ENCODE measurements around the gene PRICKLE4.
A peak's percentile ranks its signal among the peaks of the same experiment; 100 is the strongest.

The PRICKLE4 gene

GRCh38 chr6:41758641-41759035 is 21.9 kb upstream of the PRICKLE4 start:
- Histone ChIP-seq H3K4me1 (ENCODE audit: control insufficient read depth, insufficient read depth, low read length) (no peaks in the 10 kb centered on the region), H3K9me3 (ENCODE audit: control insufficient read depth, insufficient read depth, low read depth, low read length) (no peaks in the 10 kb centered on the region), H3K36me3 (ENCODE audit: control insufficient read depth in 2 of 2, insufficient read depth in 1 of 2, low read length in 2 of 2) (no peaks in the 10 kb centered on the region), H3K4me3 (ENCODE audit: low read depth, low read length) (no peak overlapping the region), H3K27ac (ENCODE audit: extremely low read depth, low read depth, low read length) (no peak overlapping the region)
- TF ChIP-seq, protein P1, sequence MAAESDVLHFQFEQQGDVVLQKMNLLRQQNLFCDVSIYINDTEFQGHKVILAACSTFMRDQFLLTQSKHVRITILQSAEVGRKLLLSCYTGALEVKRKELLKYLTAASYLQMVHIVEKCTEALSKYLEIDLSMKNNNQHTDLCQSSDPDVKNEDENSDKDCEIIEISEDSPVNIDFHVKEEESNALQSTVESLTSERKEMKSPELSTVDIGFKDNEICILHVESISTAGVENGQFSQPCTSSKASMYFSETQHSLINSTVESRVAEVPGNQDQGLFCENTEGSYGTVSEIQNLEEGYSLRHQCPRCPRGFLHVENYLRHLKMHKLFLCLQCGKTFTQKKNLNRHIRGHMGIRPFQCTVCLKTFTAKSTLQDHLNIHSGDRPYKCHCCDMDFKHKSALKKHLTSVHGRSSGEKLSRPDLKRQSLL (tag by site-specific recombination; IDR thresholded peaks at IDR 0.05) = peak; percentile 21; the same call in 1 of the 2 replicates
- TF ChIP-seq ZBTB10 (tag by site-specific recombination; IDR thresholded peaks at IDR 0.05) = no peak
- POLR2A ChIA-PET = no interaction called here
- CTCF ChIA-PET = no interaction called here

DNA sequence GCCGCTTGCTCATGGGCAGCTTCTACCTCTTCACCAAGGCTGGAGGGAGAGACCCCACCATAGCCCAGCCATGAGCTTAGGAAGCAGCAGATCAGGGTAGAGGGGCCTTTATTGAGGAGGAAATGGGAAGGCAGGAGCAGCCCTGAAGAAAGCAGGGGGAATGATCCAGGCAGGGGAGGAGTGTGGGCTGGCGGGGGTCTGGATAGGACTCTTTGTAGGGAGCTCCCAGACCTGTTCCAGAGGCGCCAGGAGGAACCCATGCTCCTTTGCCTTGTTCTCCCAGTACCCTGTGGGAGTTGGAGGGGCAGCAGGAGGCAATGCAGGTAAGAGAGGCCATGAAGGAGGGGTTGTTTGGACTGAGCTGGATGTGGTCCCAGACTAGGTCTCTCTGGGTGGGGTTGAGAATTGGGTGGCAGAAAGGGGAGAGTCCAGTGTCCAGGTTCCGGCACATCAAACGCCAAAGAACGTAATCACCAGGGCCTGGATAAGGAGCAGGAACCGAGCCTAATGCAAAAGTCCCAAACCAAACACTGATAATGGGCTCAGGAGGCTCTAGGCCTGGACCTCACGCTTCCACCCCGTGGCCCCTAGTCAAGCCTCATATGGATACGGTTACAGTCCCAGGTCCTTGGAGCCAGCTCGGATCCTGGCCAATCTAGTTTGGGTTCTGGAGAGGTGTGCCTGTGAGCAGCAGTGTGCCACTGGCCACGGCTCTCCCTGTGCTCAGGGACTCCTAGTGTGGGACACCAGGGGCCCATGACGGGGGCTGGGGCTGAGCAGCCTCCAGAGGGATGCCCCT is 21.3 kb upstream of the PRICKLE4 start:
- ChIA-PET POLR2A (no interaction called here), CTCF (no interaction called here)
- no peaks in the 10 kb centered on the region for H3K9me3 ChIP-seq (ENCODE audit: control insufficient read depth, insufficient read depth, low read depth, low read length)
- no peaks in the 10 kb centered on the region for H3K36me3 ChIP-seq (ENCODE audit: control insufficient read depth in 2 of 2, insufficient read depth in 1 of 2, low read length in 2 of 2)
- H3K4me1 ChIP-seq (ENCODE audit: control insufficient read depth, insufficient read depth, low read length) = no peaks in the 10 kb centered on the region
- TF ChIP-seq SCRT2 (tag by site-specific recombination; IDR thresholded peaks at IDR 0.05) (no peak), ZNF792 (tag by site-specific recombination; IDR thresholded peaks at IDR 0.05) (no peak)
- TF ChIP-seq, protein P2, sequence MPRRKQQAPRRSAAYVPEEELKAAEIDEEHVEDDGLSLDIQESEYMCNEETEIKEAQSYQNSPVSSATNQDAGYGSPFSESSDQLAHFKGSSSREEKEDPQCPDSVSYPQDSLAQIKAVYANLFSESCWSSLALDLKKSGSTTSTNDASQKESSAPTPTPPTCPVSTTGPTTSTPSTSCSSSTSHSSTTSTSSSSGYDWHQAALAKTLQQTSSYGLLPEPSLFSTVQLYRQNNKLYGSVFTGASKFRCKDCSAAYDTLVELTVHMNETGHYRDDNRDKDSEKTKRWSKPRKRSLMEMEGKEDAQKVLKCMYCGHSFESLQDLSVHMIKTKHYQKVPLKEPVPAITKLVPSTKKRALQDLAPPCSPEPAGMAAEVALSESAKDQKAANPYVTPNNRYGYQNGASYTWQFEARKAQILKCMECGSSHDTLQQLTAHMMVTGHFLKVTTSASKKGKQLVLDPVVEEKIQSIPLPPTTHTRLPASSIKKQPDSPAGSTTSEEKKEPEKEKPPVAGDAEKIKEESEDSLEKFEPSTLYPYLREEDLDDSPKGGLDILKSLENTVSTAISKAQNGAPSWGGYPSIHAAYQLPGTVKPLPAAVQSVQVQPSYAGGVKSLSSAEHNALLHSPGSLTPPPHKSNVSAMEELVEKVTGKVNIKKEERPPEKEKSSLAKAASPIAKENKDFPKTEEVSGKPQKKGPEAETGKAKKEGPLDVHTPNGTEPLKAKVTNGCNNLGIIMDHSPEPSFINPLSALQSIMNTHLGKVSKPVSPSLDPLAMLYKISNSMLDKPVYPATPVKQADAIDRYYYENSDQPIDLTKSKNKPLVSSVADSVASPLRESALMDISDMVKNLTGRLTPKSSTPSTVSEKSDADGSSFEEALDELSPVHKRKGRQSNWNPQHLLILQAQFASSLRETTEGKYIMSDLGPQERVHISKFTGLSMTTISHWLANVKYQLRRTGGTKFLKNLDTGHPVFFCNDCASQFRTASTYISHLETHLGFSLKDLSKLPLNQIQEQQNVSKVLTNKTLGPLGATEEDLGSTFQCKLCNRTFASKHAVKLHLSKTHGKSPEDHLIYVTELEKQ (tag by site-specific recombination; IDR thresholded peaks at IDR 0.05; ENCODE audit: borderline replicate concordance) = no peak
- no peak overlapping the region for H3K27ac ChIP-seq (ENCODE audit: extremely low read depth, low read depth, low read length)
- no peak overlapping the region for H3K4me3 ChIP-seq (ENCODE audit: low read depth, low read length)

GRCh38 chr6:41759905-41760579 is 20.5 kb upstream of the PRICKLE4 start:
- ChIA-PET POLR2A (no interaction called here), CTCF (interaction anchor here (0.6 kb wide), 1 partner anchor 19 kb away, joined by 3 read pairs; no protein-coding TSS in a partner anchor)
- Histone ChIP-seq H3K4me3 (ENCODE audit: low read depth, low read length) (no peak overlapping the region), H3K36me3 (ENCODE audit: control insufficient read depth in 2 of 2, insufficient read depth in 1 of 2, low read length in 2 of 2) (no peaks in the 10 kb centered on the region), H3K27ac (ENCODE audit: extremely low read depth, low read depth, low read length) (no peak overlapping the region), H3K4me1 (ENCODE audit: control insufficient read depth, insufficient read depth, low read length) (no peaks in the 10 kb centered on the region), H3K9me3 (ENCODE audit: control insufficient read depth, insufficient read depth, low read depth, low read length) (no peaks in the 10 kb centered on the region)
- no peak for TF ChIP-seq ZNF677 (tag by site-specific recombination; IDR thresholded peaks at IDR 0.05)
- no peak for TF ChIP-seq ZNF596 (tag by site-specific recombination; IDR thresholded peaks at IDR 0.05)
- no peak for TF ChIP-seq ZNF37A (tag by site-specific recombination; IDR thresholded peaks at IDR 0.05)
- TF ChIP-seq, protein P3, sequence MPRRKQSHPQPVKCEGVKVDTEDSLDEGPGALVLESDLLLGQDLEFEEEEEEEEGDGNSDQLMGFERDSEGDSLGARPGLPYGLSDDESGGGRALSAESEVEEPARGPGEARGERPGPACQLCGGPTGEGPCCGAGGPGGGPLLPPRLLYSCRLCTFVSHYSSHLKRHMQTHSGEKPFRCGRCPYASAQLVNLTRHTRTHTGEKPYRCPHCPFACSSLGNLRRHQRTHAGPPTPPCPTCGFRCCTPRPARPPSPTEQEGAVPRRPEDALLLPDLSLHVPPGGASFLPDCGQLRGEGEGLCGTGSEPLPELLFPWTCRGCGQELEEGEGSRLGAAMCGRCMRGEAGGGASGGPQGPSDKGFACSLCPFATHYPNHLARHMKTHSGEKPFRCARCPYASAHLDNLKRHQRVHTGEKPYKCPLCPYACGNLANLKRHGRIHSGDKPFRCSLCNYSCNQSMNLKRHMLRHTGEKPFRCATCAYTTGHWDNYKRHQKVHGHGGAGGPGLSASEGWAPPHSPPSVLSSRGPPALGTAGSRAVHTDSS (tag by site-specific recombination; IDR thresholded peaks at IDR 0.05) = no peak
- no peak for TF ChIP-seq SP2 (tag by site-specific recombination; IDR thresholded peaks at IDR 0.05)
- TF ChIP-seq ZNF311 (tag by site-specific recombination; IDR thresholded peaks at IDR 0.05; ENCODE audit: borderline replicate concordance) = no peak
- TF ChIP-seq, protein P4, sequence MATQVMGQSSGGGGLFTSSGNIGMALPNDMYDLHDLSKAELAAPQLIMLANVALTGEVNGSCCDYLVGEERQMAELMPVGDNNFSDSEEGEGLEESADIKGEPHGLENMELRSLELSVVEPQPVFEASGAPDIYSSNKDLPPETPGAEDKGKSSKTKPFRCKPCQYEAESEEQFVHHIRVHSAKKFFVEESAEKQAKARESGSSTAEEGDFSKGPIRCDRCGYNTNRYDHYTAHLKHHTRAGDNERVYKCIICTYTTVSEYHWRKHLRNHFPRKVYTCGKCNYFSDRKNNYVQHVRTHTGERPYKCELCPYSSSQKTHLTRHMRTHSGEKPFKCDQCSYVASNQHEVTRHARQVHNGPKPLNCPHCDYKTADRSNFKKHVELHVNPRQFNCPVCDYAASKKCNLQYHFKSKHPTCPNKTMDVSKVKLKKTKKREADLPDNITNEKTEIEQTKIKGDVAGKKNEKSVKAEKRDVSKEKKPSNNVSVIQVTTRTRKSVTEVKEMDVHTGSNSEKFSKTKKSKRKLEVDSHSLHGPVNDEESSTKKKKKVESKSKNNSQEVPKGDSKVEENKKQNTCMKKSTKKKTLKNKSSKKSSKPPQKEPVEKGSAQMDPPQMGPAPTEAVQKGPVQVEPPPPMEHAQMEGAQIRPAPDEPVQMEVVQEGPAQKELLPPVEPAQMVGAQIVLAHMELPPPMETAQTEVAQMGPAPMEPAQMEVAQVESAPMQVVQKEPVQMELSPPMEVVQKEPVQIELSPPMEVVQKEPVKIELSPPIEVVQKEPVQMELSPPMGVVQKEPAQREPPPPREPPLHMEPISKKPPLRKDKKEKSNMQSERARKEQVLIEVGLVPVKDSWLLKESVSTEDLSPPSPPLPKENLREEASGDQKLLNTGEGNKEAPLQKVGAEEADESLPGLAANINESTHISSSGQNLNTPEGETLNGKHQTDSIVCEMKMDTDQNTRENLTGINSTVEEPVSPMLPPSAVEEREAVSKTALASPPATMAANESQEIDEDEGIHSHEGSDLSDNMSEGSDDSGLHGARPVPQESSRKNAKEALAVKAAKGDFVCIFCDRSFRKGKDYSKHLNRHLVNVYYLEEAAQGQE (tag by site-specific recombination; IDR thresholded peaks at IDR 0.05) = no peak
- no peak for TF ChIP-seq ZFP3 (tag by site-specific recombination; IDR thresholded peaks at IDR 0.05; ENCODE audit: low read depth)
